Gastrocnemius medialis (tissue), 4 donors: ENCODE measurements around the gene MMP14. TPM values are rescaled to one million over a fixed set of nuclear protein-coding genes. Genes with fewer than 3 reads are reported as not detected.
A peak's percentile ranks its signal among the peaks of the same experiment; 100 is the strongest.
"Not testable (repeated sequence)": the region's sequence is repeated elsewhere in the genome, so short reads cannot be mapped to it uniquely, and the experiment has no call there.

Experiments
- ATAC-seq, 2 donors: fragments of 150-250 bp; one replicate each; pipeline ENCODE4 v1.9.1; 2016
- DNase-seq, 2 donors: peaks; one replicate each; pipeline ENCODE4 v3.0.0-alpha.2; 2019
- H3K27ac ChIP-seq, 4 donors: fragments of 200-600 bp; sonication (generic); 1 replicate in 1 of 4; 2 replicates in 3 of 4; pipeline ENCODE4 v1.5.1; 2016 to 2018; ENCODE audit warnings: mild to moderate bottlenecking in 2 of 4, moderate library complexity in 1 of 4
- H3K27me3 ChIP-seq, 3 donors: fragments of 200-600 bp; sonication (generic) in 2 of 3; 1 replicate in 1 of 3; 2 replicates in 2 of 3; pipeline versions ENCODE4 v1.5.1 to v1.6.0; 2016 to 2019; ENCODE audit warnings: mild to moderate bottlenecking in 1 of 3, moderate library complexity in 1 of 3
- H3K36me3 ChIP-seq, 2 donors: fragments of 200-600 bp; sonication (generic) in 1 of 2; one replicate each; pipeline ENCODE4 v1.5.1; 2017 to 2018
- H3K4me1 ChIP-seq, 2 donors: fragments of 200-600 bp; sonication (generic) in 1 of 2; one replicate each; pipeline ENCODE4 v1.5.1; 2016 to 2017; ENCODE audit warnings: mild to moderate bottlenecking in 2 of 2
- H3K4me3 ChIP-seq, 4 donors: fragments of 200-600 bp; sonication (generic) in 3 of 4; 1 replicate in 1 of 4; 2 replicates in 3 of 4; pipeline ENCODE4 v1.5.1; 2016 to 2019; ENCODE audit warnings: mild to moderate bottlenecking in 2 of 4
- H3K9me3 ChIP-seq, 3 donors: fragments of 200-600 bp; sonication (generic) in 2 of 3; 1 replicate in 1 of 3; 2 replicates in 2 of 3; pipeline ENCODE4 v1.5.1; 2016 to 2019
- CTCF ChIP-seq, 5 experiments: fragments of 450-650 bp in 3 of 5; fragments of 200-600 bp in 2 of 5; sonication (generic) in 2 of 5; IDR thresholded peaks in 4 of 5; conservative IDR thresholded peaks in 1 of 5; 1 replicate in 4 of 5; 2 replicates in 1 of 5; pipeline ENCODE4 v1.5.1; 2016 to 2019; ENCODE audit warnings: antibody characterized with exemption in 5 of 5, mild to moderate bottlenecking in 3 of 5, moderate library complexity in 3 of 5
- POLR2A ChIP-seq, 2 donors: fragments of 450-650 bp; IDR thresholded peaks; one replicate each; pipeline ENCODE4 v1.6.1; 2017; ENCODE audit warnings: antibody characterized with exemption in 2 of 2, mild to moderate bottlenecking in 2 of 2, moderate library complexity in 2 of 2
- in situ Hi-C, 4 donors: fragments of 200-750 bp; cut with MboI; loops; one replicate each; pipeline versions ENCODE4 v1.15.0 to v1.8.0; 2017; ENCODE audit warnings: low sequenced_read_pairs in 4 of 4
- intact Hi-C: fragments of 100-400 bp; cut with DNase I; formaldehyde crosslinking; loops from one replicate; pipeline ENCODE4 v1.15.1; 2023; ENCODE audit warnings: low total_unique reads
- total RNA-seq, 4 donors: library from RNA; depleted of rRNA; stranded (reverse); fragments of >200 nt; gene quantifications; one replicate each; pipeline versions ENCODE4 v1.1.0 to v1.2.3, GENCODE V29; 2016

The MMP14 gene
- total RNA-seq, 4 donors from 2014 or later = 14.9 to 29.7 (median 20.8) TPM

- in situ Hi-C loops (loop anchor here in 1 of 4 donors (5.0 kb wide), 1 partner anchor 35 kb away; no protein-coding TSS in a partner anchor), intact Hi-C loops (loop anchor here (1.0 to 2.0 kb wide), 2 partner anchors 31 to 266 kb away; no protein-coding TSS in a partner anchor)
- Histone ChIP-seq H3K4me3 (peak overlapping the region; percentile 43 to 49 (median 46)), H3K9me3 (no peaks in the 10 kb centered on the region), H3K27ac (no peak overlapping the region), H3K4me1 (peaks cover 6 to 11% of the 10 kb centered on the region in 2 donors), H3K27me3 (peaks cover 0 to 2% (median 0%) of the 10 kb centered on the region in 3 donors), H3K36me3 (no peaks in the 10 kb centered on the region)
- TF ChIP-seq CTCF (IDR thresholded peaks at IDR 0.05 in 4 of 5, conservative IDR thresholded peaks at IDR 0.05 in 1 of 5) (peak; percentile 62 to 83 (median 79)), POLR2A (IDR thresholded peaks at IDR 0.05) (no peak)
- DNase-seq (peak; percentile 27 to 45), ATAC-seq (peak; percentile 75 to 79)
Measured at GRCh38 chr14:22822571-22823098, 13.8 kb upstream of the MMP14 start.

DNA sequence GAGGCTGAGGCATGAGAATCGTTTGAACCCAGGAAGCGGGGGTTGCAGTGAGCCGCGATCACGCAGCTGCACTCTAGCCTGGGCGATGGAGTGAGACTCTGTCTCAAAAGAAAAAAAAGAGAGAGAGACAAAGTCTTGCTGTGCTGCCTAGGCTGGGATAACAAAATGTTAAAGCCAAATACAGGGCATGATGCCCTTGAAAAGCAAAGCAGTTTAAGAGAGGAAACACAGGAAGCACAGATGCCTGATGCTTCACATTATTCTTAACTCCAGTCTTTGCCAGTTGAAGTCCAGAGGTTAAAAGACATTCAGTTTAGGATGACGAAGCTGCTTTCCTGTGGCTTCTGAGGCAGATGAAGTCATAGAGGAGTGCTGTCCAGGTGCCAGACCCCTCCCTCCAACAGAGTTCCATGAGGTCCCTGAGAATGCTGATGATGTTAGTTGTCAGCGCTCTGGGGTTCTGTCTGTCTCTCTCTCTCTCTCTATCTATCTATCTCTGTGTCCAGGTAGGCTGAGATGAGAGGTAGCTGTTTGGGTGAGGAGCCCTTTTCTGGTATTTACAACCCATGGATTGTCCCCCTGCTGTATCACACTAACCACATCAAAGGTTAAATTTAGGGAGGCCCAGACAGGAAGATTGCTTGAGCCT is 11.6 kb upstream of the MMP14 start:
- H3K36me3 ChIP-seq = no peaks in the 10 kb centered on the region
- H3K27me3 ChIP-seq = peaks cover 0 to 2% (median 0%) of the 10 kb centered on the region in 3 donors
- no peak for DNase-seq
- peaks cover 6 to 11% of the 10 kb centered on the region in 2 donors for H3K4me1 ChIP-seq
- no peak overlapping the region for H3K4me3 ChIP-seq
- H3K9me3 ChIP-seq = no peaks in the 10 kb centered on the region
- TF ChIP-seq POLR2A (IDR thresholded peaks at IDR 0.05) = no peak
- TF ChIP-seq CTCF (IDR thresholded peaks at IDR 0.05 in 4 of 5, conservative IDR thresholded peaks at IDR 0.05 in 1 of 5) = no peak
- no peak overlapping the region for H3K27ac ChIP-seq
- in situ Hi-C loops = loop anchor here in 1 of 4 donors (5.0 kb wide), 1 partner anchor 32 kb away; no protein-coding TSS in a partner anchor
- ATAC-seq = no peak
- intact Hi-C loops = no loop called here

DNA sequence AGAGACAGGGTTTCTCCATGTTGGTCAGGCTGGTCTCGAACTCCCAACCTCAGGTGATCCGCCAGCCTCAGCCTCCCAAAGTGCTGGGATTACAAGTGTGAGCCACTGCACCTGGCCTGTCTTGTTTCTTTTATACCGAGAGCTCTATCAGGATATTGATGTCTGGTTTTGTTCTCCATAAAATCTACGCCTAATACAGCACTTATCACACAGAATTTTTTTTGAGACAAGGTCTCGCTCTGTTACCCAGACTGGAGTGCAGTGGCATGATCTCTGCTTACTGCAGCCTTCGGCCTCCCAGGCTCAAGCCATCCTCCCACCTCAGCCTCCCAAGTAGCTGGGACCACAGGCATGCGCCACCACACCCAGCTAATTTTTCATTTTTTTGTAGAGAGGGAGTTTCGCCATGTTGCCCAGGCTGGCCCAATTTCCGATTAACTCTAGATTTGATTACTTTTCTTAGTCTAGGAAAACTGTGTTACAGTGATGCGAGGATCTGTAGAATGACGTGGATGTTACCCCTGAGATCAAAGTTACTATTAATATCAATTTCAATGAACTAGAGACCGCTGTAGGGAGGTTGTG is 7.2 kb upstream of the MMP14 start:
- in situ Hi-C loops, H3K27me3 ChIP-seq, H3K4me1 ChIP-seq, H3K9me3 ChIP-seq, DNase-seq: not testable (repeated sequence)
- intact Hi-C loops = loop anchor here (1.0 kb wide), 2 partner anchors 42 to 63 kb away; partner anchors contain the start of genes LRP10 and OXA1L
- peaks cover 0 to 14% of the 10 kb centered on the region in 2 donors for H3K36me3 ChIP-seq
- peak overlapping the region; percentile 83 to 87 (median 86) for H3K27ac ChIP-seq
- peak overlapping the region; percentile 74 to 97 (median 79) for H3K4me3 ChIP-seq
- peak in 1 of 2 donors; percentile 14 for ATAC-seq

- peaks cover 0 to 21% of the 10 kb centered on the region in 2 donors for H3K36me3 ChIP-seq
- no peak for TF ChIP-seq CTCF (IDR thresholded peaks at IDR 0.05 in 4 of 5, conservative IDR thresholded peaks at IDR 0.05 in 1 of 5)
- peak in 1 of 2 donors; percentile 22 for TF ChIP-seq POLR2A (IDR thresholded peaks at IDR 0.05)
- H3K27me3 ChIP-seq = no peaks in the 10 kb centered on the region
- in situ Hi-C loops = no loop called here
- H3K4me3 ChIP-seq = peak within 1 kb of the TSS; percentile 74 to 97 (median 79)
- H3K4me1 ChIP-seq = peaks cover 7 to 9% of the 10 kb centered on the region in 2 donors
- H3K9me3 ChIP-seq = no peaks in the 10 kb centered on the region
- intact Hi-C loops = loop anchor here (1.0 kb wide), 2 partner anchors 41 to 64 kb away; partner anchors contain the start of genes LRP10 and OXA1L
- ATAC-seq (peak; percentile 100), DNase-seq (peak; percentile 82 to 86)
- peak within 1 kb of the TSS; percentile 83 to 87 (median 86) for H3K27ac ChIP-seq
Measured at GRCh38 chr14:22829661-22830442, 6.5 kb upstream of the MMP14 start, which contains the start of gene MRPL52. MRPL52 (plus strand) TSS chr14:22829887; CDS start chr14:22829913, 26 bp downstream.
